Caco-2 (cell line): ENCODE data around the gene GNB2. TPM values are rescaled to one million over a fixed set of nuclear protein-coding genes. Genes with fewer than 3 reads are reported as not detected.

Experiments
- BruUV-seq: library from RNA; stranded (reverse); fragments of 400-500 nt; replicated peaks from 2 replicates; lab custom pipeline; 2021; lab: Mats Ljungman, UMichigan
- CTCF ChIA-PET: fragments of 300-600 bp; sonication (Branson Sonifier 250); formaldehyde crosslinking; loops from one replicate; lab custom pipeline; 2022; ENCODE audit warnings: antibody characterized with exemption; lab: Charles Lee
- POLR2A ChIA-PET: fragments of 300-600 bp; sonication (Branson Sonifier 250); formaldehyde crosslinking; loops from one replicate; lab custom pipeline; 2022; ENCODE audit warnings: antibody characterized with exemption; lab: Charles Lee
- DNase-seq, 2 experiments: peaks; one replicate each; pipeline versions ENCODE4 v3.0.0 to v3.0.0-alpha.2; 2020 to 2022
- H3K27me3 ChIP-seq: replicated peaks from 2 replicates; pipeline ENCODE4 v1.6.0; 2011; ENCODE audit warnings: low read length; ENCODE audit not compliant: control insufficient read depth, insufficient read depth
- H3K36me3 ChIP-seq: 2 replicates; pipeline ENCODE4 v1.5.1; 2011; ENCODE audit warnings: low read length; ENCODE audit not compliant: control insufficient read depth, insufficient read depth
- H3K4me1 ChIP-seq: fragments of 250-450 bp; sonication (Bioruptor Pico); 2 replicates; pipeline ENCODE4 v1.5.1; 2020; ENCODE audit warnings: mild to moderate bottlenecking
- H3K4me3 ChIP-seq: 2 replicates; pipeline ENCODE4 v1.5.1; 2011; ENCODE audit warnings: low read depth, mild to moderate bottlenecking, control low read depth, low read length
- H3K9me3 ChIP-seq: fragments of 250-450 bp; sonication (Bioruptor Pico); 2 replicates; pipeline ENCODE4 v1.5.1; 2020; ENCODE audit warnings: mild to moderate bottlenecking, moderate library complexity
- H3K27ac Mint-ChIP-seq: one replicate; pipeline ENCODE4 v1.8.0; 2022; ENCODE audit warnings: mixed read lengths; ENCODE audit not compliant: unreplicated experiment
- H3K27me3 Mint-ChIP-seq: one replicate; pipeline ENCODE4 v1.8.0; 2022; ENCODE audit warnings: mixed read lengths; ENCODE audit not compliant: insufficient read depth, unreplicated experiment
- H3K36me3 Mint-ChIP-seq: one replicate; pipeline ENCODE4 v1.8.0; 2022; ENCODE audit warnings: mild to moderate bottlenecking, mixed read lengths; ENCODE audit not compliant: insufficient read depth, unreplicated experiment
- H3K4me1 Mint-ChIP-seq: one replicate; pipeline ENCODE4 v1.8.0; 2022; ENCODE audit warnings: low read depth, mixed read lengths; ENCODE audit not compliant: unreplicated experiment
- H3K4me3 Mint-ChIP-seq: one replicate; pipeline ENCODE4 v1.8.0; 2022; ENCODE audit warnings: mild to moderate bottlenecking, moderate library complexity, mixed read lengths; ENCODE audit not compliant: unreplicated experiment
- H3K9me3 Mint-ChIP-seq: one replicate; pipeline ENCODE4 v1.8.0; 2022; ENCODE audit warnings: mixed read lengths; ENCODE audit not compliant: unreplicated experiment
- intact Hi-C: fragments of 100-400 bp; cut with micrococcal nuclease; formaldehyde crosslinking; loops from one replicate; pipeline ENCODE4 v1.10.0; 2022; ENCODE audit not compliant: unreplicated experiment
- total RNA-seq: library from RNA; stranded (reverse); gene quantifications from 2 replicates; pipeline ENCODE4 v1.2.3, GENCODE V29; 2022
- TF ChIP-seq, protein P1 (sequence below), 2 experiments: fragments of 200-600 bp in 1 of 2; IDR thresholded peaks; 1 replicate in 1 of 2; 2 replicates in 1 of 2; pipeline versions ENCODE4 v1.5.1 to v1.8.0; 2011 to 2022; ENCODE audit warnings: antibody characterized with exemption in 1 of 2, control low read depth in 1 of 2, inconsistent platforms in 1 of 2, low read depth in 1 of 2, low read length in 1 of 2, mild to moderate bottlenecking in 1 of 2, moderate library complexity in 1 of 2; ENCODE audit not compliant: insufficient read depth in 1 of 2, severe bottlenecking in 1 of 2, unreplicated experiment in 1 of 2

GNB2 gene
- total RNA-seq, 1 experiment from 2014 or later = 200 TPM

DNA sequence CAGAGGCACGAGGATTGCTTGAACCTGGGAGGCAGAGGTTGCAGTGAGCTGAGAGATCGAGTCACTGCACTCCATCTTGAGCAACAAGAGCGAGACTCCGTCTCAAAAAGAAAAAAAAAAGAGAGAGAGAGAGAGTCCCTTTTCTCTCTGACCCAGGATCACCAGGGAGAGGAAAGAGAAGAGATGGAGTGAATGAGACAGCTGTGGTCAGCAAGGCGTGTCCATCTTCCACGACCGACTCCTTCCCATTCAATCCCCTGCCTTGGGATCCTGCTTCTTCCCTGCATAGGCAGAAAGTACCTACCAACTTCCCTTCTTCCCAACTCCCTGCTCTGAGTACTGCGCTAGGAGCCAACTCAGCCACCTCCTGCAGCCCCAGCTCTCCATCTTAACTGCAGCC, 54.7 kb downstream of the GNB2 start:
- DNase-seq = no peak
- Mint-ChIP-seq H3K27me3 (no peaks in the 10 kb centered on the region), H3K4me1 (peaks cover 5% of the 10 kb centered on the region), H3K4me3 (no peak overlapping the region), H3K36me3 (no peaks in the 10 kb centered on the region), H3K9me3 (no peaks in the 10 kb centered on the region), H3K27ac (no peak overlapping the region)
- H3K36me3 ChIP-seq = no peaks in the 10 kb centered on the region
- ChIA-PET POLR2A (interaction anchor here (0.7 kb wide), 1 partner anchor 137 kb away, joined by 4 read pairs; no protein-coding TSS in a partner anchor), CTCF (interaction anchor here (1.1 to 11.0 kb wide), 2 partner anchors 23 to 99 kb away, joined by 6 to 155 read pairs; partner anchors contain the start of genes EPHB4 and POP7)
- BruUV-seq = no TSS peak
- H3K9me3 ChIP-seq = no peaks in the 10 kb centered on the region
- H3K4me3 ChIP-seq = no peak overlapping the region
- H3K27me3 ChIP-seq = no peaks in the 10 kb centered on the region
- TF ChIP-seq, protein P1, sequence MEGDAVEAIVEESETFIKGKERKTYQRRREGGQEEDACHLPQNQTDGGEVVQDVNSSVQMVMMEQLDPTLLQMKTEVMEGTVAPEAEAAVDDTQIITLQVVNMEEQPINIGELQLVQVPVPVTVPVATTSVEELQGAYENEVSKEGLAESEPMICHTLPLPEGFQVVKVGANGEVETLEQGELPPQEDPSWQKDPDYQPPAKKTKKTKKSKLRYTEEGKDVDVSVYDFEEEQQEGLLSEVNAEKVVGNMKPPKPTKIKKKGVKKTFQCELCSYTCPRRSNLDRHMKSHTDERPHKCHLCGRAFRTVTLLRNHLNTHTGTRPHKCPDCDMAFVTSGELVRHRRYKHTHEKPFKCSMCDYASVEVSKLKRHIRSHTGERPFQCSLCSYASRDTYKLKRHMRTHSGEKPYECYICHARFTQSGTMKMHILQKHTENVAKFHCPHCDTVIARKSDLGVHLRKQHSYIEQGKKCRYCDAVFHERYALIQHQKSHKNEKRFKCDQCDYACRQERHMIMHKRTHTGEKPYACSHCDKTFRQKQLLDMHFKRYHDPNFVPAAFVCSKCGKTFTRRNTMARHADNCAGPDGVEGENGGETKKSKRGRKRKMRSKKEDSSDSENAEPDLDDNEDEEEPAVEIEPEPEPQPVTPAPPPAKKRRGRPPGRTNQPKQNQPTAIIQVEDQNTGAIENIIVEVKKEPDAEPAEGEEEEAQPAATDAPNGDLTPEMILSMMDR (IDR thresholded peaks at IDR 0.05; ENCODE audit: insufficient read depth in 1 of 2, low read depth in 1 of 2, low read length in 1 of 2, severe bottlenecking in 1 of 2, unreplicated experiment in 1 of 2) = no peak
- intact Hi-C loops = no loop called here
- 0 out of 2 replicates have a peak, but pooled peaks cover 5% of the 10 kb centered on the region for H3K4me1 ChIP-seq

Other genes with a start within 250 kb of the GNB2 start
- 3.4 and 4.4 TPM in 2 replicates for gene ZCWPW1, start 245.0 kb upstream of the GNB2 start, total RNA-seq
- gene MEPCE, start 243.9 kb upstream of the GNB2 start, total RNA-seq = 41.0 and 43.3 TPM in 2 replicates
- 38.3 and 39.5 TPM in 2 replicates for gene PPP1R35, start 237.2 kb upstream of the GNB2 start, total RNA-seq
- 0.41 and 0.84 TPM in 2 replicates for gene SPACDR, start 209.5 kb upstream of the GNB2 start, total RNA-seq
- 27.2 and 32.0 TPM in 2 replicates for gene TSC22D4, start 194.5 kb upstream of the GNB2 start, total RNA-seq
- 1.3 and 1.7 TPM in 2 replicates for gene NYAP1, start 189.8 kb upstream of the GNB2 start, total RNA-seq
- gene AGFG2, start 134.5 kb upstream of the GNB2 start, total RNA-seq = 58.5 and 60.7 TPM in 2 replicates
- gene SAP25, start 99.8 kb upstream of the GNB2 start, total RNA-seq = 1.9 and 2.0 TPM in 2 replicates
- 69.5 and 71.4 TPM in 2 replicates for gene LRCH4, start 87.6 kb upstream of the GNB2 start, total RNA-seq
- gene FBXO24, start 87.4 kb upstream of the GNB2 start, total RNA-seq = 1.4 and 1.5 TPM in 2 replicates
- 10.4 and 12.9 TPM in 2 replicates for gene PCOLCE, start 71.4 kb upstream of the GNB2 start, total RNA-seq
- 24.6 and 24.7 TPM in 2 replicates for gene MOSPD3, start 61.2 kb upstream of the GNB2 start, total RNA-seq
- gene TFR2, start 32.2 kb upstream of the GNB2 start, total RNA-seq = 8.1 and 9.7 TPM in 2 replicates
- gene ACTL6B, start 17.3 kb upstream of the GNB2 start, total RNA-seq = not detected in 2 replicates
- 53.1 and 54.9 TPM in 2 replicates for gene GIGYF1, start 20.5 kb downstream of the GNB2 start, total RNA-seq
- 65.7 and 66.9 TPM in 2 replicates for gene POP7, start 32.4 kb downstream of the GNB2 start, total RNA-seq
- 0.72 and 1.1 TPM in 2 replicates for gene EPO, start 46.7 kb downstream of the GNB2 start, total RNA-seq
- not detected in 2 replicates for gene ZAN, start 59.9 kb downstream of the GNB2 start, total RNA-seq
- 112 and 117 TPM in 2 replicates for gene EPHB4, start 153.8 kb downstream of the GNB2 start, total RNA-seq
- gene SLC12A9, start 179.0 kb downstream of the GNB2 start, total RNA-seq = 59.0 and 60.7 TPM in 2 replicates
- 66.6 and 75.5 TPM in 2 replicates for gene TRIP6, start 193.6 kb downstream of the GNB2 start, total RNA-seq
- 211 and 243 TPM in 2 replicates for gene SRRT, start 201.4 kb downstream of the GNB2 start, total RNA-seq
- gene UFSP1, start 216.0 kb downstream of the GNB2 start, total RNA-seq = 4.6 and 5.3 TPM in 2 replicates
- 16.5 and 19.0 TPM in 2 replicates for gene ACHE, start 222.1 kb downstream of the GNB2 start, total RNA-seq